Heart left ventricle (tissue), 16 donors: ENCODE measurements around the gene GC. TPM values are rescaled to one million over a fixed set of nuclear protein-coding genes. Genes with fewer than 3 reads are reported as not detected.

Source experiments
- ATAC-seq, 4 donors: fragments of 200-7000 bp; cut with Tn5 transposase; one replicate each; pipeline ENCODE4 v1.9.1; 2020 to 2022; ENCODE audit warnings: moderate library complexity in 4 of 4, mild to moderate bottlenecking in 3 of 4, moderate number of reproducible peaks in 1 of 4
- DNase-seq, 5 donors: peaks; one replicate each; pipeline ENCODE4 v3.0.0-alpha.2; 2020
- H3K27ac ChIP-seq, 12 donors: fragments of 200-600 bp; sonication (generic) in 4 of 12; one replicate each; pipeline versions ENCODE4 v1.5.0 to v1.8.0; 2016 to 2022; ENCODE audit warnings: mild to moderate bottlenecking in 2 of 12
- H3K27me3 ChIP-seq, 9 donors: fragments of 200-600 bp; sonication (generic) in 2 of 9; one replicate each; pipeline versions ENCODE4 v1.5.1 to v1.8.0; 2016 to 2022; ENCODE audit warnings: mild to moderate bottlenecking in 3 of 9
- H3K36me3 ChIP-seq, 9 donors: fragments of 200-600 bp; sonication (generic) in 2 of 9; one replicate each; pipeline versions ENCODE4 v1.5.0 to v1.8.0; 2018 to 2022; ENCODE audit warnings: mild to moderate bottlenecking in 2 of 9
- H3K4me1 ChIP-seq, 12 donors: fragments of 200-600 bp; sonication (generic) in 4 of 12; one replicate each; pipeline versions ENCODE4 v1.5.0 to v1.8.0; 2016 to 2022; ENCODE audit warnings: mild to moderate bottlenecking in 3 of 12
- H3K4me3 ChIP-seq, 12 donors: fragments of 200-600 bp; sonication (generic) in 4 of 12; one replicate each; pipeline versions ENCODE4 v1.5.0 to v1.8.0; 2017 to 2022; ENCODE audit warnings: mild to moderate bottlenecking in 9 of 12, moderate library complexity in 4 of 12
- H3K9me3 ChIP-seq, 12 donors: fragments of 200-600 bp; sonication (generic) in 4 of 12; one replicate each; pipeline versions ENCODE4 v1.5.0 to v1.8.0; 2016 to 2022; ENCODE audit warnings: mild to moderate bottlenecking in 1 of 12
- CTCF ChIP-seq, 12 donors: fragments of 200-600 bp; sonication (generic) in 4 of 12; IDR thresholded peaks; one replicate each; pipeline versions ENCODE4 v1.5.0 to v1.8.0; 2018 to 2022; ENCODE audit warnings: antibody characterized with exemption in 12 of 12, mild to moderate bottlenecking in 5 of 12
- POLR2A ChIP-seq, 2 donors: fragments of 450-650 bp; IDR thresholded peaks; one replicate each; pipeline ENCODE4 v1.6.1; 2017; ENCODE audit warnings: antibody characterized with exemption in 2 of 2, mild to moderate bottlenecking in 2 of 2, moderate library complexity in 2 of 2
- WGBS, 4 donors: extraction: QIAGEN DNeasy Blood & Tissue Kit in 2 of 4; methylation state at CpG; one replicate each; pipeline versions ENCODE4 v1.1.5 to v1.1.7; 2013 to 2018; 5-methylcytosine and 5-hydroxymethylcytosine counted together
- intact Hi-C, 10 donors: fragments of 100-400 bp; cut with DNase I; formaldehyde crosslinking; loops; one replicate each; pipeline versions ENCODE4 v1.11.1 to v1.14.2; 2022
- polyA plus RNA-seq, 2 donors: library from polyadenylated mRNA; stranded (reverse); fragments of 200-250 nt; gene quantifications; one replicate each; pipeline ENCODE4 v1.2.3, GENCODE V29; 2013
- total RNA-seq, 9 donors: library from RNA; depleted of rRNA in 2 of 9; stranded (reverse); fragments of >200 nt in 2 of 9; fragmentation: NEBNext Ultra II Directional in 3 of 9; extraction: Animal tissue kit (Norgen Biotek cat#: 25700) in 3 of 9; gene quantifications; one replicate each; pipeline versions ENCODE4 v1.1.0 to v1.2.4, GENCODE V29; 2016 to 2023
- donor health status: ischemic (EF 13 %, LVEDD 7.1; RV severe dilation, severe dysfunction).
- donor health status: healthy with polysubstance abuse.
- donor health status: DM: no; HTN: yes; CAD: no.
- donor health status: DM: no; HTN: no; CAD: no.
- donor health status: ischemic (EF 25% LVEDD 6.9; RV normal size, moderate dysfunction).
- donor health status: ischemic (EF 25% LVEDD 5.7; RV mildly dilated, moderate dysfunction).
- donor health status: healthy.
- donor health status: DM: yes; HTN: yes; CAD: no.
- donor health status: ischemic (EF 35%, LVEDD 5.7; RV mildly dilated, moderate dysfunction).
- donor health status: nonischemic (EF 11% LVEDD 7.7; RV severe dilation, severe dysfunction).
- donor health status: DM: yes; HTN: yes; CAD: no.
- donor health status: PGD.
- donor health status: ischemic (EF 29% LVEDD 5.4; RV normal size, mild dysfunction).
- donor health status: nonischemic (EF 23%, LVEDD 6.1; RV moderate dilation, normal function).

GC gene
- total and polyA plus RNA-seq, 11 donors, result 0.11 to 0.55 TPM; not detected in 9

GRCh38 chr4:71772592-71772991 is 11.3 kb downstream of the GC start:
- no peak for DNase-seq
- intact Hi-C loops, result loop anchor here in 1 of 10 donors (10.0 kb wide), 1 partner anchor 532 kb away; no protein-coding TSS in a partner anchor
- no peaks in the 10 kb centered on the region for H3K9me3 ChIP-seq
- no peak overlapping the region for H3K27ac ChIP-seq
- H3K4me1 ChIP-seq, result no peaks in the 10 kb centered on the region
- no peak for ATAC-seq
- H3K4me3 ChIP-seq, result no peak overlapping the region
- TF ChIP-seq POLR2A (IDR thresholded peaks at IDR 0.05) (no peak), CTCF (IDR thresholded peaks at IDR 0.05) (peak in 2 of 12 donors; percentile 9 to 16)
- H3K27me3 ChIP-seq, result peaks cover 0 to 5% (median 0%) of the 10 kb centered on the region in 9 donors
- no peaks in the 10 kb centered on the region for H3K36me3 ChIP-seq

- 56 to 61% (median 58%) methylated on average over 2 of the region's 2 CpGs for WGBS, 4 donors
- H3K27me3 ChIP-seq, result peaks cover 0 to 5% (median 0%) of the 10 kb centered on the region in 9 donors
These were observed 12.3 kb downstream of the GC start for GRCh38 chr4:71771613-71772012.

DNA sequence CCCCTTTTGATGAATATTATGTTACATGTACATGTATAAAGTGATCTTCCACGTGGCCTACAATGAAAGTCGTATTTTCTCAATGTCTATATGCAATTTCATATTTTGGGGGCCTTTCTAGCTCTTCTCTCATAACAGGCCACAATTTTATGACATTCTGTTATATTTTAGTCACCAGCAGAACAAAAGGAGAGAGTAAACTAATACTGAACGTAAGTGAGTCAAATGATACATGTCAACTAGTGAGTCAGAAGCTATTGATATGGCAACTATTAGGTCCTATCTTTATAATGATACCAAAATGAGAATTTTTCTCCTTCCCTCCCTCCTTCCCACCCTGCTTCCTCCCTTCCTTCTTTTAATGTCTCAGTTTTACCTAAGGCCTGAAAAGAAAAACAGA is 14.4 kb downstream of the GC start:
- TF ChIP-seq CTCF (IDR thresholded peaks at IDR 0.05) (no peak), POLR2A (IDR thresholded peaks at IDR 0.05) (no peak)
- intact Hi-C loops, result no loop called here
- Histone ChIP-seq H3K4me1 (no peaks in the 10 kb centered on the region), H3K27ac (no peak overlapping the region), H3K27me3 (peaks cover 0 to 4% (median 0%) of the 10 kb centered on the region in 9 donors), H3K9me3 (no peaks in the 10 kb centered on the region), H3K36me3 (no peaks in the 10 kb centered on the region), H3K4me3 (no peak overlapping the region)
- 80 to 87% (median 84%) methylated on average over 3 of the region's 3 CpGs for WGBS, 4 donors
- ATAC-seq (no peak), DNase-seq (no peak)

More at GRCh38 chr4:71771613-71772012, 12.3 kb downstream of the GC start:
- no peaks in the 10 kb centered on the region for H3K4me1 ChIP-seq
- no peak overlapping the region for H3K27ac ChIP-seq
- no peak for TF ChIP-seq POLR2A (IDR thresholded peaks at IDR 0.05)
- TF ChIP-seq CTCF (IDR thresholded peaks at IDR 0.05), result no peak
- H3K9me3 ChIP-seq, result no peaks in the 10 kb centered on the region
- intact Hi-C loops, result loop anchor here in 1 of 10 donors (10.0 kb wide), 1 partner anchor 533 kb away; no protein-coding TSS in a partner anchor
- H3K4me3 ChIP-seq, result no peak overlapping the region
- DNase-seq (no peak), ATAC-seq (no peak)
- no peaks in the 10 kb centered on the region for H3K36me3 ChIP-seq

DNA sequence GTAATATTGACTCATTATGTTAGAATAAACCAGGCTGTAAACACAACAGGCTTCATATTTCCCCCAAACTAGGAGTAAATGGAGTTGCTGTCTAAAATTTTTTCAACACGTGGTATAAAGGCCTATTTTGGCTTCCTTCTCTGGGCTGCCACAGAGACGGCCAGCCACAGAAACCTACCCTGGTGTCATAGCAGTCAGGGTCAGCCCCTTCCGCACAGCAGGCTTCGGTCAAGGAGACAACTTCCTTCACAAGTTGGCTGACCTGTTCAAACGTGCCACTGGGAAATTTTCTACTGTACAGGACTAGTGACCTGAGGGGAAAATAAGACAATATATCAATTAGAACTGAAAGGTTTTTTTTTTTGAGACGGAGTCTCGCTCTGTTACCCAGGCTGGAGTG is 15.8 kb downstream of the GC start:
- Histone ChIP-seq H3K4me1 (no peaks in the 10 kb centered on the region), H3K36me3 (no peaks in the 10 kb centered on the region), H3K27ac (no peak overlapping the region), H3K9me3 (no peaks in the 10 kb centered on the region), H3K27me3 (no peaks in the 10 kb centered on the region), H3K4me3 (no peak overlapping the region)
- TF ChIP-seq POLR2A (IDR thresholded peaks at IDR 0.05), result no peak
- TF ChIP-seq CTCF (IDR thresholded peaks at IDR 0.05), result no peak
- WGBS, 4 donors, result 74 to 84% (median 80%) methylated on average over 7 of the region's 7 CpGs
- ATAC-seq (no peak), DNase-seq (no peak)
- intact Hi-C loops, result no loop called here
